ENCODE measurements around the gene TPM1.

TPM1 gene

DNA sequence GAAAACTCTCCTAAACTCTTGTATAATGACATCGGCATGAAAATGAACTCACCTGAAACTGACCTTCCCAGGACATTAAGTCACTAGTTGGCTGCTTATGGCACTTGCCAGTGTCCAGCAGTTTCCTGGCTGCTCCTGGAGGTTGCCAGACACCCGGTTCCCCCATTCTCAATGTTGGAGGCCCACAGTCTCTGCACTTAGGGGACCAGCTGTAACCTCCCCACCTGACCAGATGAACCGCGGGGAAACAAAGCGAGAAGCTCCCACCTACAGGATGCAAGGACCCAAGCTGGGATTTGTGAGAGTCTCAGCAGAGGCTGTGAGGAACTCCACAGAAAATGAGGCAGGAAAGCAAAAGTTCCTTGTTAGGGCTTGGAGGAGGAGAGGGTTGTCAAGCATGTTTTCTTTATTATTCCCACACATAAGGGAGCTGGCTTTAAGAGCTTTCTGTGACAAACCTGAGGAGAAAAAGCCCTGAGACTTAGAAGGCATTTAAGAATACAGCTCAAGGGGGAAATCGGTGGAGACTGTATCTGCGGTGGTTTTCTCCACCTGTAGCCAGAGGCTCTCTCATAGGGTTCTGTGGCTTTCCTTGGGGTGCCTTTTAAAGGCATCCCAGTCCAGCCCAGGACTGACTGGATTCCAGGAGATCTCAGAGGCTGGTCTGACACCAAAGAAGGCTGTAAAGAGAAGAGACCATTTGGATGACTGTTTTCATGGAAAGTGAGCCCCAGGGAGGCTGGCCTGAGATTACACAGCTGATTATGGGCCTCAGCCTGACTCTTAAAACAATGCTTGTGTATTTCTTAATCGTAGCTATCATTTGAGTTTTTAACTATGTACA, 4.6 kb downstream of the TPM1 start:
- Histone ChIP-seq H3K4me3 (ENCODE audit: severe bottlenecking) (peak overlapping the region; percentile 46), H3K27ac (ENCODE audit: poor library complexity, severe bottlenecking) (peak overlapping the region; percentile 59), H3K27me3 (ENCODE audit: insufficient read depth, poor library complexity, severe bottlenecking) (no peaks in the 10 kb centered on the region), H3K36me3 (ENCODE audit: low read depth) (peaks cover 40% of the 10 kb centered on the region), H3K9me3 (ENCODE audit: severe bottlenecking) (no peaks in the 10 kb centered on the region), H3K4me1 (ENCODE audit: insufficient read depth, poor library complexity, severe bottlenecking) (peaks cover 43% of the 10 kb centered on the region)
- TF ChIP-seq, protein P1, sequence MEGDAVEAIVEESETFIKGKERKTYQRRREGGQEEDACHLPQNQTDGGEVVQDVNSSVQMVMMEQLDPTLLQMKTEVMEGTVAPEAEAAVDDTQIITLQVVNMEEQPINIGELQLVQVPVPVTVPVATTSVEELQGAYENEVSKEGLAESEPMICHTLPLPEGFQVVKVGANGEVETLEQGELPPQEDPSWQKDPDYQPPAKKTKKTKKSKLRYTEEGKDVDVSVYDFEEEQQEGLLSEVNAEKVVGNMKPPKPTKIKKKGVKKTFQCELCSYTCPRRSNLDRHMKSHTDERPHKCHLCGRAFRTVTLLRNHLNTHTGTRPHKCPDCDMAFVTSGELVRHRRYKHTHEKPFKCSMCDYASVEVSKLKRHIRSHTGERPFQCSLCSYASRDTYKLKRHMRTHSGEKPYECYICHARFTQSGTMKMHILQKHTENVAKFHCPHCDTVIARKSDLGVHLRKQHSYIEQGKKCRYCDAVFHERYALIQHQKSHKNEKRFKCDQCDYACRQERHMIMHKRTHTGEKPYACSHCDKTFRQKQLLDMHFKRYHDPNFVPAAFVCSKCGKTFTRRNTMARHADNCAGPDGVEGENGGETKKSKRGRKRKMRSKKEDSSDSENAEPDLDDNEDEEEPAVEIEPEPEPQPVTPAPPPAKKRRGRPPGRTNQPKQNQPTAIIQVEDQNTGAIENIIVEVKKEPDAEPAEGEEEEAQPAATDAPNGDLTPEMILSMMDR (IDR thresholded peaks at IDR 0.05; ENCODE audit: poor library complexity, severe bottlenecking), result no peak
- no peak for DNase-seq (ENCODE audit: low spot score)
- no peak for ATAC-seq (ENCODE audit: low read depth)

DNA sequence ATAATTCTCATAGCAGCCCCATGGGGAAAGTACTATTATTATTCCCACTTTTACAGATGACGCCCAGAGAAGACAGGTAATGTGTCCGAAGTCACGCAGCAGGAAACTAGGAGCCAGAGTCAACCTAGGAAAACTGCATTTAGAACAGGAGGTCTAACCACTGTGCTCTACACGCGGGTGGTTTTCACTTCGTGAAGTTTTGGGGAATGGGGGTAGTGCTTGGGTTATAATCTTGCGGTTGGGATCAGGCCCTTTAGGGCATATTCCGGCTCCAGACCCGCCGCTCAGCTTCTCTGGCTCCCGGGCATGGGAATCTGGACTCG, 5.2 kb downstream of the TPM1 start:
- peak overlapping the region; percentile 46 for H3K4me3 ChIP-seq (ENCODE audit: severe bottlenecking)
- peak overlapping the region; percentile 59 for H3K27ac ChIP-seq (ENCODE audit: poor library complexity, severe bottlenecking)
- TF ChIP-seq, protein P1 (IDR thresholded peaks at IDR 0.05; ENCODE audit: poor library complexity, severe bottlenecking), result no peak
- no peak for DNase-seq (ENCODE audit: low spot score)
- no peaks in the 10 kb centered on the region for H3K27me3 ChIP-seq (ENCODE audit: insufficient read depth, poor library complexity, severe bottlenecking)
- peaks cover 43% of the 10 kb centered on the region for H3K4me1 ChIP-seq (ENCODE audit: insufficient read depth, poor library complexity, severe bottlenecking)
- H3K36me3 ChIP-seq (ENCODE audit: low read depth), result peaks cover 43% of the 10 kb centered on the region
- H3K9me3 ChIP-seq (ENCODE audit: severe bottlenecking), result no peaks in the 10 kb centered on the region
- ATAC-seq (ENCODE audit: low read depth), result no peak

DNA sequence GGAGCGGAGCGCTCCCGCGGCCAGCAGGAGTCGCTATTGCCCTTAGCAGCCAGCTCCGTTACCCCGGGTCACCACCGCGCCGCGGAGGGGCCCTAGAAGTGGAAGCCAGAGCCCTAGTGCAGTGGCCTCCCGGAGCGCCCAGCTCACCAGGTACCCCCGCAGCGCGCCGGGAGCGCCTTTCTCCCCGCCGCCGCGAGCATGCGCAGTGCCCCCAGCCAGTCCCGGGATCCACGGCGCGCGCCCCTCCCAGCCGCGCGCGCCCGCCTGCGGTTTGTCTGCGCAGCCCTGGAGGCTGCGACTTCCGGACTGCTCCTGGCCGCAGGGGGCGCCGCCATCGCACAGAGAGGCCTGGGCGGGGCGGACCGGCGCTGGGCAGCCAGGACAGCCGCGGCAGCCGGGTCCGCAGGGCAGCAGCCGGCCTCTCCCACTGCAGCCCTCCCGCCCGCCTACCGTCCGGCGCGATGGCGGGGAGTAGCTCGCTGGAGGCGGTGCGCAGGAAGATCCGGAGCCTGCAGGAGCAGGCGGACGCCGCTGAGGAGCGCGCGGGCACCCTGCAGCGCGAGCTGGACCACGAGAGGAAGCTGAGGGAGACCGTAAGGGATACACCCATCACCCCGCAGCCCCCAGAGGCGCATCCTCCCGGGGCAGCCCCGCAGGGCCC, 5.7 kb downstream of the TPM1 start:
- Histone ChIP-seq H3K27ac (ENCODE audit: poor library complexity, severe bottlenecking) (peak overlapping the region; percentile 59), H3K9me3 (ENCODE audit: severe bottlenecking) (no peaks in the 10 kb centered on the region), H3K4me3 (ENCODE audit: severe bottlenecking) (peak overlapping the region; percentile 46), H3K27me3 (ENCODE audit: insufficient read depth, poor library complexity, severe bottlenecking) (no peaks in the 10 kb centered on the region), H3K36me3 (ENCODE audit: low read depth) (peaks cover 43% of the 10 kb centered on the region), H3K4me1 (ENCODE audit: insufficient read depth, poor library complexity, severe bottlenecking) (peaks cover 43% of the 10 kb centered on the region)
- ATAC-seq (ENCODE audit: low read depth) (peak; percentile 62), DNase-seq (ENCODE audit: low spot score) (peak; percentile 98)
- TF ChIP-seq, protein P1 (IDR thresholded peaks at IDR 0.05; ENCODE audit: poor library complexity, severe bottlenecking), result peak; percentile 100

DNA sequence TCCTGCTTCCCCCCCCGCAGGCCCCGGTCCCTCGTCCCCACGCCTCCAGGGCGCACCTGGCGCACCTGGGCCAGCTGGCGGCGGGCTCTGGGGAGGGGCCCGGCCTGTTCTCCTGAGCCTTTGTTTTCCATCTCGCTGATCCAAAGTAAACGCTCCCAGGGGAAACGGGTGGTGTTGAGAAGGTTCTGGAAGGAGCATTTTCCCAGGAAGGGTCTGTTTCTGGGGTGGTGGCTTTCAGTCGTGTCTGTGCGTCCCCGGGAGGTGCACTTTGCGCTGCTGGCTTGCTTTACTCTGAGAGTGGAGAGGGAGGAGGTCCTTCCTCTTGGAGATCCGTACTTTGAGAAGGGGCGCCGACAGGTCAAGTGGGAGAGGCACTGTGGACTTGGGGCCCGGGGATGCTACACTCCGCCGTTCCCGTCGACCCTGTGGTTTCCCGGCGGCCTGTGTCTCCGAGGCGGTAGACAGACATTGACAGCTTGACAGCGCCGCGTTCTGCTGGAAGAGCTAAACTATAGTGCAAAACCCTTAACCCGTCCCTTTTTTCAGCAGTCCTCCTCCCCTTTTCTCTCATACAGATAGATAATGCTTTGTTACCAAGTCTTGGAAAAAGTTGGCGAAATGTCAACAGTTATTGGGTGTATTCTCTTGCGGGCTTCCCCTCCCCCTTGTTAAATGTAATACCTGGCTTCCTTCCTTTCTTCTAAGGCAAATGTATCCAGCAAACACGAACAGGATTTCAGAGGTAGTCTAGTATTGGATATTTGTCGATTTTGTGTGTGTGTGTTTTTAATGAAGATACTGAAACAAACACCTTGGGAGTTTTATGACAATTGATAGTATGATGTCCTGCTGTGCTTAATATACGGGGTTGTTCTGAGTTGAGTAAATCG, 6.5 kb downstream of the TPM1 start:
- TF ChIP-seq, protein P1 (IDR thresholded peaks at IDR 0.05; ENCODE audit: poor library complexity, severe bottlenecking), result no peak
- ATAC-seq (ENCODE audit: low read depth), result peak; percentile 18
- Histone ChIP-seq H3K27me3 (ENCODE audit: insufficient read depth, poor library complexity, severe bottlenecking) (no peaks in the 10 kb centered on the region), H3K4me3 (ENCODE audit: severe bottlenecking) (peak overlapping the region; percentile 46), H3K9me3 (ENCODE audit: severe bottlenecking) (no peaks in the 10 kb centered on the region), H3K36me3 (ENCODE audit: low read depth) (peaks cover 40% of the 10 kb centered on the region), H3K4me1 (ENCODE audit: insufficient read depth, poor library complexity, severe bottlenecking) (peaks cover 43% of the 10 kb centered on the region), H3K27ac (ENCODE audit: poor library complexity, severe bottlenecking) (peak overlapping the region; percentile 59)
- DNase-seq (ENCODE audit: low spot score), result peak; percentile 85

All from RWPE2 (cell line).